MM.1S (cell line): ENCODE results near the gene ATP10D.

Experiments used
- DNase-seq: peaks from one replicate; pipeline ENCODE4 v3.0.0-alpha.2; 2015
- H2AFZ ChIP-seq: fragments of 300-600 bp; sonication (generic); 2 replicates; pipeline ENCODE4 v1.6.0; 2016; ENCODE audit warnings: antibody characterized with exemption, low read length
- H3F3A ChIP-seq: fragments of 300-600 bp; sonication (generic); 2 replicates; pipeline ENCODE4 v1.6.1; 2016; ENCODE audit warnings: mild to moderate bottlenecking, antibody characterized with exemption, low read length, moderate library complexity, mixed read lengths; ENCODE audit not compliant: insufficient read depth
- H3K27ac ChIP-seq: fragments of 300-600 bp; sonication (generic); 2 replicates; pipeline ENCODE4 v1.5.1; 2016; ENCODE audit warnings: mild to moderate bottlenecking, low read length
- H3K27me3 ChIP-seq: fragments of 300-600 bp; sonication (generic); replicated peaks from 2 replicates; pipeline ENCODE4 v1.6.0; 2016; ENCODE audit warnings: low read length; ENCODE audit not compliant: insufficient read depth
- H3K36me3 ChIP-seq: fragments of 300-600 bp; sonication (generic); replicated peaks from 2 replicates; pipeline ENCODE4 v1.6.1; 2016; ENCODE audit warnings: mild to moderate bottlenecking, low read length, mixed read lengths; ENCODE audit not compliant: insufficient read depth
- H3K4me1 ChIP-seq: fragments of 300-600 bp; sonication (generic); 2 replicates; pipeline ENCODE4 v1.6.1; 2016; ENCODE audit warnings: low read length, mixed read lengths
- H3K4me2 ChIP-seq: fragments of 300-600 bp; sonication (generic); 2 replicates; pipeline ENCODE4 v1.6.0; 2016; ENCODE audit warnings: low read depth, low read length
- H3K4me3 ChIP-seq: fragments of 300-600 bp; sonication (generic); 2 replicates; pipeline ENCODE4 v1.5.1; 2016; ENCODE audit warnings: low read length, mixed read lengths
- H3K79me2 ChIP-seq: fragments of 300-600 bp; sonication (generic); 2 replicates; pipeline ENCODE4 v1.6.1; 2016; ENCODE audit warnings: mixed run types, low read length, mixed read lengths
- H3K9ac ChIP-seq: fragments of 300-600 bp; sonication (generic); 2 replicates; pipeline ENCODE4 v1.6.1; 2016; ENCODE audit warnings: low read length, mixed read lengths
- H3K9me2 ChIP-seq: fragments of 300-600 bp; sonication (generic); replicated peaks from 2 replicates; pipeline ENCODE4 v1.6.1; 2016; ENCODE audit warnings: mild to moderate bottlenecking, low read length, mixed read lengths; ENCODE audit not compliant: insufficient read depth
- H3K9me3 ChIP-seq: fragments of 300-600 bp; sonication (generic); replicated peaks from 2 replicates; pipeline ENCODE4 v1.6.1; 2016; ENCODE audit warnings: mild to moderate bottlenecking, low read length, mixed read lengths; ENCODE audit not compliant: insufficient read depth
- H4K20me1 ChIP-seq: fragments of 300-600 bp; sonication (generic); 2 replicates; pipeline ENCODE4 v1.6.1; 2016; ENCODE audit warnings: mild to moderate bottlenecking, low read length, moderate library complexity, mixed read lengths; ENCODE audit not compliant: insufficient read depth
- CTCF ChIP-seq: fragments of 300-600 bp; sonication (generic); IDR thresholded peaks from 2 replicates; pipeline ENCODE4 v1.5.1; 2016; ENCODE audit warnings: antibody characterized with exemption, low read length, mixed read lengths
- EZH2 ChIP-seq: fragments of 300-600 bp; sonication (generic); optimal IDR thresholded peaks from 2 replicates; pipeline ENCODE3; 2017; ENCODE audit warnings: low read depth, mild to moderate bottlenecking, antibody characterized with exemption, low read length, mixed read lengths
- EZH2phosphoT487 ChIP-seq: fragments of 300-600 bp; sonication (generic); IDR thresholded peaks from 2 replicates; pipeline ENCODE4 v1.6.1; 2018; ENCODE audit warnings: antibody characterized with exemption, low read length

Gene ATP10D

DNA sequence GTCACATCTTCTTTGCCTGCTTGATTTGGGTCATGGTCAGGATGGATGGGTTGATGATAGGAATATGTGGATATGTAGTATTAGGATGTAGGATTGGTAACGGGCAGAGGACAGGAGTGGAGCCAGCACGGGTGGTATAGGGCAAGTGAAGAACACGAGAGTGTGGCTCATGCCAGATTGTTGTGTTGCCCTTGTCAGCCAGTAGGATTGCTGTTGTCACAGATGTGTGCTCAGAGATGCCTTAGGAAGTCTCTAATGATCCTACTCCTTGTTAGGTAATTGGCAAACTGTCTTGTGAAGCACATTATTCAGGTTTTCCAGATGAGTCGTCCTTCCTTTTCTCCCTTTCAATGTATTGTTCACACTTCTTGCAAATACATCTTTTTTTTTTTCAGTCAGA is 5.5 kb downstream of the ATP10D start:
- no peak for TF ChIP-seq EZH2
- peak; percentile 48 for TF ChIP-seq CTCF
- no peaks in the 10 kb centered on the region for H3K9me3 ChIP-seq
- 0 out of 2 replicates have a peak, but pooled peaks cover 6% of the 10 kb centered on the region for H3F3A ChIP-seq
- no peak overlapping the region for H3K4me3 ChIP-seq
- no peaks in the 10 kb centered on the region for H4K20me1 ChIP-seq
- no peak overlapping the region for H2AFZ ChIP-seq
- no peaks in the 10 kb centered on the region for H3K36me3 ChIP-seq
- DNase-seq = peak; percentile 44
- H3K27ac ChIP-seq = no peak overlapping the region
- H3K9me2 ChIP-seq = no peaks in the 10 kb centered on the region
- H3K27me3 ChIP-seq = no peaks in the 10 kb centered on the region
- H3K4me1 ChIP-seq = peaks cover 22% of the 10 kb centered on the region
- no peak overlapping the region for H3K9ac ChIP-seq
- H3K4me2 ChIP-seq = no peak overlapping the region
- peaks cover 32% of the 10 kb centered on the region for H3K79me2 ChIP-seq

DNA sequence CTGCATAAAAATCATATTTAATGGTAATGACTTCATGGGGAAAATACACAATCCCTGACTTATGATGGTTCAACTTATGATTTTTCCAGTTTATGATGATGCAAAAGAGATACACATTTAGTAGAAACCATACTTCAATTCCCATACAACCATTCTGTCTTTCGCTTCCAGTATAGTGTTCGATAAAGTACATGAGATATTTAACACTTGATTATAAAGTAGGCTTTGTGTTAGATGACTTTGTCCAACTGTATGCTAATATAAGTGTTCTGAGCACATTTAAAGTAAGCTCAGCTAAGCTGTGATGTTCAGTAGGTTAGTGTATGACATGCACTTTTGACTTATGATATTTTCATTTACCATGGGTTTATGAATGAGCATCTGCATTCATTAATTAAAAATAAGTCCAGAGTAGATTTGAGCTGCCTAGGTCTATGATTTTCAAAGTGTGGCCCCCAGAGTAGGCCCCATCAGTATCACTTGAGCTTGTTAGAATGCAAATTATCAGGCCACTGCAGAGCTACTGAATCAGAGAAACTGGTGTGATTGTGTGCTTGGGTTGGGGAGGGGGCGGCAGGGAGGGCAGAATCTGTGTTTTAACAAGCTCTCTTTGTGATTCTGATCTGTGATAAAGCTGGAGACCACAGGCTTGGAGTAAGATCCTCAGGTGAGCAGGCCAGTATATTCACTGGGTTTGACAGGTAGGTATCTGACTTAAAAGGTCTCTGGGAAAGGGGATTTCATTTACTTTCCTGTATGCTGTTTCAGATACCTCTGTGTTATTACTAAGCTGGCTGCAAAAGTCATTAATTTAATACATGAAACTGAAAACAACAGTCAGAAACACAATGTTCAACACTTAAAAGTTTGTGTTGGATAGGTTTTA is 8.4 kb downstream of the ATP10D start:
- peaks cover 18% of the 10 kb centered on the region for H3K79me2 ChIP-seq
- H3K4me1 ChIP-seq = peaks cover 18% of the 10 kb centered on the region
- no peak overlapping the region for H2AFZ ChIP-seq
- no peak overlapping the region for H3K4me3 ChIP-seq
- TF ChIP-seq EZH2phosphoT487 (no peak), CTCF (no peak), EZH2 (no peak)
- no peak for DNase-seq
- H3K4me2 ChIP-seq = no peak overlapping the region
- H3K9me3 ChIP-seq = no peaks in the 10 kb centered on the region
- H3K27me3 ChIP-seq = no peaks in the 10 kb centered on the region
- no peaks in the 10 kb centered on the region for H3K9me2 ChIP-seq
- no peaks in the 10 kb centered on the region for H4K20me1 ChIP-seq
- no peak overlapping the region for H3K9ac ChIP-seq
- no peaks in the 10 kb centered on the region for H3K36me3 ChIP-seq
- 0 out of 2 replicates have a peak overlapping the region, but pooled peaks have one; percentile 1 for H3K27ac ChIP-seq
- H3F3A ChIP-seq = 0 out of 2 replicates have a peak, but pooled peaks cover 5% of the 10 kb centered on the region

- Histone ChIP-seq H3K79me2 (peaks cover 18% of the 10 kb centered on the region), H3K27me3 (no peaks in the 10 kb centered on the region), H3K9ac (no peak overlapping the region), H3K4me3 (no peak overlapping the region), H3K9me2 (no peaks in the 10 kb centered on the region), H2AFZ (no peak overlapping the region), H3K27ac (0 out of 2 replicates have a peak overlapping the region, but pooled peaks have one; percentile 1), H3K36me3 (no peaks in the 10 kb centered on the region), H3K9me3 (no peaks in the 10 kb centered on the region), H4K20me1 (no peaks in the 10 kb centered on the region), H3K4me2 (no peak overlapping the region), H3F3A (0 out of 2 replicates have a peak, but pooled peaks cover 5% of the 10 kb centered on the region), H3K4me1 (peaks cover 24% of the 10 kb centered on the region)
- TF ChIP-seq EZH2phosphoT487 (no peak), EZH2 (no peak), CTCF (no peak)
- DNase-seq = no peak
Measured at GRCh38 chr4:47494124-47494430, 9.0 kb downstream of the ATP10D start.
